Hematopoietic multipotent progenitor cell (in vitro differentiated cells): ENCODE results near the gene CHGA. TPM values are rescaled to one million over a fixed set of nuclear protein-coding genes. Genes with fewer than 3 reads are reported as not detected.
A peak's percentile ranks its signal among the peaks of the same experiment; 100 is the strongest.

Experiments used
- DNase-seq, 3 donors: peaks; one replicate each; pipeline ENCODE4 v3.0.0-alpha.2; 2011 to 2015; ENCODE audit warnings: low read depth in 2 of 3, low spot score in 2 of 3
- total RNA-seq: library from RNA; depleted of rRNA; stranded (reverse); fragments of >200 nt; gene quantifications from one replicate; pipeline ENCODE4 v1.2.3, GENCODE V29; 2012

Gene CHGA
- total RNA-seq, 1 donor = not detected

- DNase-seq = no peak
These were observed 19.6 kb upstream of the CHGA start for GRCh38 chr14:92903359-92903758.

GRCh38 chr14:92905667-92906066, 17.3 kb upstream of the CHGA start:
- DNase-seq = no peak

DNA sequence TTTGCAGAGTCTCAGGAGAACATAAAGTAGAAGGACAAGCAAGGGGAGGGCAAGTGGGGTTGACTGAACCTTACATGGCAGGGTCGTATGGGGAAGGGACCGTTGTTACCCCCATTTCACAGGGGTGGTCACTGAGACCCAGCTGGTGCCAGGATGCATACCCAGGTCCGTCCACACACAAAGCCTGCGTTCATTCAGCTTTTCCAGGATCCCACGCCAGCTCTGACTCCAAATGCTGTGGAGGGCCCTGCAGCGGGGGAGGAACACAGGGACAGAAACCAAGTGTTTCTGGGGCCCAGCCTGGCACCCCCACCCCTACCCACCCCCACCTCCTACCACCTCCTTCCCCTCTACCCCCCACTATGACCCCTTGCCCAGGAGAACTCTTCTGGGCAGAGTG, 16.5 kb upstream of the CHGA start:
- no peak for DNase-seq

GRCh38 chr14:92906823-92907222, 16.1 kb upstream of the CHGA start:
- DNase-seq = no peak

- DNase-seq = no peak
These were observed 15.5 kb upstream of the CHGA start for GRCh38 chr14:92907316-92907911.

GRCh38 chr14:92914087-92914656, 8.8 kb upstream of the CHGA start:
- peak in 2 of 3 donors; percentile 29 to 56 for DNase-seq

DNA sequence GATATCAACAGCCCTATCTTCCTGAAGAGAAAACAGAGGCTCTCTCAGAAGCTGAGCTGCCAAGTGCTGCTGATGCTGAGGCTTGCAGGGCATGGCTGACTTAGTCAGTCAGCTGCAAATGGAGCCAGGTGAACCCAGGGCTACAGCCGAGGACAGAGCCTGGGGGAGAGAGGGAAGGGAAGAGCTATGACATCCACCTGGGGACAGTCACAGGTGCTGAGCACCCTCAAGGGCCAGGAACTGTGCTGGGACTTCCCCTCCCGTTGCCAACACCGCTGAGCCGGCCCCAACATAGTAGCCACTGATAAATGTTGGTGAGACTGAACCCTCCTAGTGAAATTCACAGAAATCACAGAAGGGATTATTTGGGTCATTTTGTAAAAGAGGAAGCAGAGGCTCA, 6.7 kb upstream of the CHGA start:
- no peak for DNase-seq

- DNase-seq = no peak
These were observed 5.7 kb upstream of the CHGA start for GRCh38 chr14:92917041-92917940.

GRCh38 chr14:92917956-92918355, 5.0 kb upstream of the CHGA start:
- DNase-seq = no peak

GRCh38 chr14:92920001-92920400, 2.9 kb upstream of the CHGA start:
- no peak for DNase-seq

GRCh38 chr14:92922155-92922735, 705 bp upstream of the CHGA start:
- DNase-seq = no peak

GRCh38 chr14:92923744-92924103, 774 bp downstream of the CHGA start:
- DNase-seq = no peak

- no peak for DNase-seq
These were observed 1.3 kb downstream of the CHGA start for GRCh38 chr14:92924247-92924646.

- no peak for DNase-seq
These were observed 2.5 kb downstream of the CHGA start for GRCh38 chr14:92925446-92925845.

DNA sequence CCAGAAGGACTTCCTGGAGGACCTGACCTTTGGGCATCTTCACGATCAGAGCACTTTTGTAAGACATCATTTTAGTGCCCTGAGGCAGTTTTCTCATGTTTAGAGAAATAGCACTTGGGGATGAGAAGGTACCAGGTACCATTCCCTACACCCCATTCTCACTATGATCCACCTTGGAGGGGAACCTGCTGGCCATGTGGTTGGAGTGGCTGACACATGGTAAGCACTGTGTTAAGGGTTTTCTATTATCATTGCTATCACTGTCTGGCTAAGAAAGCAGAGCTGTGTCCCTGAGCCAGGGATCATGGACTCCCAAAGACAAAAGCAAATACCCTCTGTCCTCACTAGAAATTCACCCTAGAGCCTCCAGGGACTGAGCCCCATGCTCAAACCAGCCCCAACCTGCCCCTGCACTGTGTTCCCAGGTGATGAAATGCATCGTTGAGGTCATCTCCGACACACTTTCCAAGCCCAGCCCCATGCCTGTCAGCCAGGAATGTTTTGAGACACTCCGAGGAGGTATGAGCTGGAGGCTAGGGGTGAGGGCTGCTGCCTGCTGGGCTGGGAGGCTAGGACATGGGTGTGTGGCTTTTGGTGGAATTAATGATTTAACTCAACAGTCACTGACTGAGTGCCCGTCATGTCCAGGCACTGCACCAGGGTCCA, 3.4 kb downstream of the CHGA start:
- no peak for DNase-seq

- no peak for DNase-seq
These were observed 4.0 kb downstream of the CHGA start for GRCh38 chr14:92926931-92927330.

DNA sequence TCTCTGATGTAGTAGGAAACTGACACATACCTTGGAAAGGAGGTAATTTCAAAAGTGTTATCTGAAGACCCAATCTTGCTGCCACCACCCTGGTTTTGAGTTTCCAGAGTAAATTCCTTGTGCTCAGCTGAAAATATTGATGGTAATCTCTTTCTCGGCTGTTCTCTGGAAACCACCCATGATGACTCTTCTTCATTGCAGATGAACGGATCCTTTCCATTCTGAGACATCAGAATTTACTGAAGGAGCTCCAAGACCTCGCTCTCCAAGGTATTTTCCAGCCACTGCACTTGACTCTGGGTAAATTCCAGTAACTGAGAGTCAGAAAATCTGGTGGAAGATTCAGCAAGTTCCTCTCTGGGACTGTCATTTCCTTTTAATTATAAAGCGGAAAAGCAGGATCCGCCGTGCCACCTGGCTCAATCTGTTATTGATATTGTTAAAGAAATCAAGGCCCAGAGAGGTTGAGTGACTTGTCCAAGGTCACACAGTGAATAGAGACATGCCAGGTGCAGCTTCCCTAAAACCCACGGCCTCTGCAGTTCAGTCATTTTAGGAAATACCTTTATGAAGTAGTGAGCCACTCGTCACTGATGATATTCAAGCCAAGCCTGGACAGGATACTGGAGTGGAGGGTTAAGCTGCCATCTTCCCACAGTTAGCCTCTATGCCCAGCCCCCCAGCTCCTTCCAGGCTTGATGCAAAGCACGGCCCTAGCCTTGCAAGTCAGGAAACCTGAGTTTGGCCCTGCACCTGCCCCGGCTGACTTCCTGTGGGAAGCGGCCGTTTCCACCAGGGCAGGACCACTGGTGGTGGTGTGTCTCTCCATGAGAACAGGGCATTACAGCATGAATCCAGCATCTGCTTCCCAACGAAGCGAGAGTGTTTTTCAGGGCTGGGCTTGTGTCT, 4.7 kb downstream of the CHGA start:
- DNase-seq = no peak

- no peak for DNase-seq
These were observed 5.3 kb downstream of the CHGA start for GRCh38 chr14:92928258-92928629.

GRCh38 chr14:92928961-92929688, 6.2 kb downstream of the CHGA start:
- no peak for DNase-seq
